NCI-H2227 treated with DMSO at 0.1 percent for 48 hours (cell line): Measurements from ENCODE around the gene PDCD1.

Experiments
- DNase-seq: peaks from one replicate; lab custom pipeline; 2025; lab: John Stamatoyannopoulos, UW

Gene PDCD1

GRCh38 chr2:241865416-241865956, 6.8 kb upstream of the PDCD1 start:
- no peak for DNase-seq

GRCh38 chr2:241864850-241865213, 6.1 kb upstream of the PDCD1 start:
- DNase-seq, result no peak

- DNase-seq, result no peak
Observed at GRCh38 chr2:241864168-241864849, 5.6 kb upstream of the PDCD1 start.

GRCh38 chr2:241863536-241863954, 4.9 kb upstream of the PDCD1 start:
- DNase-seq, result no peak

GRCh38 chr2:241862775-241863535, 4.3 kb upstream of the PDCD1 start:
- DNase-seq, result no peak

GRCh38 chr2:241862093-241862492, 3.4 kb upstream of the PDCD1 start:
- DNase-seq, result no peak

GRCh38 chr2:241861264-241861663, 2.6 kb upstream of the PDCD1 start:
- no peak for DNase-seq

- no peak for DNase-seq
Observed at GRCh38 chr2:241860184-241861078, 1.7 kb upstream of the PDCD1 start.

- DNase-seq, result no peak
Observed at GRCh38 chr2:241859436-241860183, 916 bp upstream of the PDCD1 start.

- no peak for DNase-seq
Observed at GRCh38 chr2:241859017-241859435, 332 bp upstream of the PDCD1 start.

GRCh38 chr2:241857572-241858121, 1.0 kb downstream of the PDCD1 start:
- no peak for DNase-seq

GRCh38 chr2:241857041-241857541, 1.6 kb downstream of the PDCD1 start:
- no peak for DNase-seq

- no peak for DNase-seq
Observed at GRCh38 chr2:241855888-241856422, 2.7 kb downstream of the PDCD1 start.

GRCh38 chr2:241855245-241855887, 3.3 kb downstream of the PDCD1 start:
- no peak for DNase-seq

GRCh38 chr2:241854342-241855244, 4.1 kb downstream of the PDCD1 start:
- DNase-seq, result no peak

- DNase-seq, result no peak
Observed at GRCh38 chr2:241853651-241854341, 4.9 kb downstream of the PDCD1 start.

- no peak for DNase-seq
Observed at GRCh38 chr2:241852981-241853631, 5.6 kb downstream of the PDCD1 start.
